ENCODE measurements around the gene PCK1.

Gene PCK1

GRCh38 chr20:57555457-57556184 lies 5.3 kb upstream of the PCK1 start:
- Histone ChIP-seq H3K36me3 (ENCODE audit: control insufficient read depth, insufficient read depth, low read length) (no peaks in the 10 kb centered on the region), H3K27me3 (replicated peaks; ENCODE audit: control insufficient read depth, insufficient read depth, low read length) (peaks cover 3% of the 10 kb centered on the region), H3K4me3 (replicated peaks; ENCODE audit: low read depth, low read length) (no peak overlapping the region)
- no peak for TF ChIP-seq CTCF (IDR thresholded peaks at IDR 0.05; ENCODE audit: insufficient read depth, low read length, poor library complexity, severe bottlenecking)
- no peak for DNase-seq (ENCODE audit: extremely low read depth, insufficient read length)

- no peak for TF ChIP-seq CTCF (IDR thresholded peaks at IDR 0.05; ENCODE audit: insufficient read depth, low read length, poor library complexity, severe bottlenecking)
- Histone ChIP-seq H3K36me3 (ENCODE audit: control insufficient read depth, insufficient read depth, low read length) (no peaks in the 10 kb centered on the region), H3K4me3 (replicated peaks; ENCODE audit: low read depth, low read length) (no peak overlapping the region), H3K27me3 (replicated peaks; ENCODE audit: control insufficient read depth, insufficient read depth, low read length) (peaks cover 5% of the 10 kb centered on the region)
- DNase-seq (ENCODE audit: extremely low read depth, insufficient read length): no peak
Observed at GRCh38 chr20:57556980-57557274, 4.0 kb upstream of the PCK1 start.

GRCh38 chr20:57557926-57558613 lies 2.8 kb upstream of the PCK1 start:
- Histone ChIP-seq H3K27me3 (replicated peaks; ENCODE audit: control insufficient read depth, insufficient read depth, low read length) (peaks cover 5% of the 10 kb centered on the region), H3K4me3 (replicated peaks; ENCODE audit: low read depth, low read length) (no peak overlapping the region), H3K36me3 (ENCODE audit: control insufficient read depth, insufficient read depth, low read length) (no peaks in the 10 kb centered on the region)
- no peak for DNase-seq (ENCODE audit: extremely low read depth, insufficient read length)
- TF ChIP-seq CTCF (IDR thresholded peaks at IDR 0.05; ENCODE audit: insufficient read depth, low read length, poor library complexity, severe bottlenecking): no peak

- Histone ChIP-seq H3K27me3 (replicated peaks; ENCODE audit: control insufficient read depth, insufficient read depth, low read length) (peaks cover 5% of the 10 kb centered on the region), H3K36me3 (ENCODE audit: control insufficient read depth, insufficient read depth, low read length) (no peaks in the 10 kb centered on the region), H3K4me3 (replicated peaks; ENCODE audit: low read depth, low read length) (no peak overlapping the region)
- no peak for DNase-seq (ENCODE audit: extremely low read depth, insufficient read length)
- no peak for TF ChIP-seq CTCF (IDR thresholded peaks at IDR 0.05; ENCODE audit: insufficient read depth, low read length, poor library complexity, severe bottlenecking)
Observed at GRCh38 chr20:57558614-57559288, 2.2 kb upstream of the PCK1 start.

- Histone ChIP-seq H3K4me3 (replicated peaks; ENCODE audit: low read depth, low read length) (no peak overlapping the region), H3K36me3 (ENCODE audit: control insufficient read depth, insufficient read depth, low read length) (no peaks in the 10 kb centered on the region), H3K27me3 (replicated peaks; ENCODE audit: control insufficient read depth, insufficient read depth, low read length) (peaks cover 4% of the 10 kb centered on the region)
- DNase-seq (ENCODE audit: extremely low read depth, insufficient read length): no peak
- no peak for TF ChIP-seq CTCF (IDR thresholded peaks at IDR 0.05; ENCODE audit: insufficient read depth, low read length, poor library complexity, severe bottlenecking)
Observed at GRCh38 chr20:57559289-57559634, 1.6 kb upstream of the PCK1 start.
